Spleen (tissue), 7 donors: ENCODE data around the gene SPRN.

Source experiments
- POLR2A ChIP-seq, 3 donors: fragments of 450-650 bp; IDR thresholded peaks; one replicate each; pipeline ENCODE4 v1.5.1; 2017; ENCODE audit warnings: antibody characterized with exemption in 3 of 3, mild to moderate bottlenecking in 1 of 3
- POLR2AphosphoS5 ChIP-seq, 3 donors: sonication (generic); formaldehyde crosslinking; IDR thresholded peaks; one replicate each; pipeline ENCODE4 v1.5.1; 2017; ENCODE audit warnings: antibody characterized with exemption in 3 of 3
- TF ChIP-seq, protein P1 (sequence below), 11 experiments: fragments of 200-600 bp in 7 of 11; fragments of 450-650 bp in 4 of 11; sonication (generic) in 4 of 11; IDR thresholded peaks in 8 of 11; conservative IDR thresholded peaks in 3 of 11; 1 replicate in 7 of 11; 2 replicates in 4 of 11; pipeline versions ENCODE4 v1.4.0 to v1.8.0; 2016 to 2021; ENCODE audit warnings: antibody characterized with exemption in 11 of 11, inconsistent platforms in 4 of 11, mild to moderate bottlenecking in 1 of 11
- donor health status: DM: no; HTN: no; CAD: no; lungs with moderate emphysema.
- donor health status: DM: no; HTN: no; CAD: no.
- donor health status: DM: no; HTN: no; CAD: no.

DNA sequence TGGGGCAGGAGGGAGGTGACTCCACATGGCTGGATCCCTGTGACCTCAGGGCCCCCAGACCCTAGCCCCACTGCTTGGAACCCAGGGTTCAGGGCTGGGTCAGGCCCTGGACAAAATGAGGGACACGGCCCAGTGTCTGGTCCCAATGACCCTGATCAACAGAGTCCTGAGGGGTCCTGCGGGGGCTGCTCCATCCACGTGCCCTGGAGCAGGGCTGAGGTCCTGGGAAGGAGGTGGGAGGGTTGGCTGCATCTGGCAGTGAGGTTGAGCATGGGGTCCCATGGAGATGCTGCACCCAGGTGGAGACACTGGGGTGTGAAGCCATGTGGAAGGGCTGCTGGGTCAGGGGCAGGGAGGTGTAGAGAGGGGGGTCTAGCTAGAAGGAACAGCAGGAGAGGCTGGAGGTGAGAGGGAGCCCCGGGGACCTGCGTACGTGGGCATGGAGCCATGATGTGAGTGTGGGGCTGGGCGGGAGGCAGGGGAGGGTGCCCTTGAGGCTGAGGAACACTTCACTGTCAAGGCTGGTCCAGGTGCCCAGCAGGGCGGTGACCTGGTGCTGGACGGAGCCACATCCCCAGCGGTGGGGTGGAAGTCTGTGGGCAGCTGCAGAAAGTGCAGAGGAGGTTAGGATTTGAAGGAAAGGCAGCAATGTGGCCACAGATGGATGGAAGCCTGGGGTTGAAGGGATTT is 29.9 kb upstream of the SPRN start:
- TF ChIP-seq POLR2A (IDR thresholded peaks at IDR 0.05) = no peak
- TF ChIP-seq, protein P1, sequence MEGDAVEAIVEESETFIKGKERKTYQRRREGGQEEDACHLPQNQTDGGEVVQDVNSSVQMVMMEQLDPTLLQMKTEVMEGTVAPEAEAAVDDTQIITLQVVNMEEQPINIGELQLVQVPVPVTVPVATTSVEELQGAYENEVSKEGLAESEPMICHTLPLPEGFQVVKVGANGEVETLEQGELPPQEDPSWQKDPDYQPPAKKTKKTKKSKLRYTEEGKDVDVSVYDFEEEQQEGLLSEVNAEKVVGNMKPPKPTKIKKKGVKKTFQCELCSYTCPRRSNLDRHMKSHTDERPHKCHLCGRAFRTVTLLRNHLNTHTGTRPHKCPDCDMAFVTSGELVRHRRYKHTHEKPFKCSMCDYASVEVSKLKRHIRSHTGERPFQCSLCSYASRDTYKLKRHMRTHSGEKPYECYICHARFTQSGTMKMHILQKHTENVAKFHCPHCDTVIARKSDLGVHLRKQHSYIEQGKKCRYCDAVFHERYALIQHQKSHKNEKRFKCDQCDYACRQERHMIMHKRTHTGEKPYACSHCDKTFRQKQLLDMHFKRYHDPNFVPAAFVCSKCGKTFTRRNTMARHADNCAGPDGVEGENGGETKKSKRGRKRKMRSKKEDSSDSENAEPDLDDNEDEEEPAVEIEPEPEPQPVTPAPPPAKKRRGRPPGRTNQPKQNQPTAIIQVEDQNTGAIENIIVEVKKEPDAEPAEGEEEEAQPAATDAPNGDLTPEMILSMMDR (IDR thresholded peaks at IDR 0.05 in 8 of 11, conservative IDR thresholded peaks at IDR 0.05 in 3 of 11) = no peak
- no peak for TF ChIP-seq POLR2AphosphoS5 (IDR thresholded peaks at IDR 0.05)
